Measurements from ENCODE around the gene FOXS1. TPM values are rescaled to one million over a fixed set of nuclear protein-coding genes. Genes with fewer than 3 reads are reported as not detected.

The FOXS1 gene
- total and polyA plus RNA-seq, 5 experiments from 2014 or later: not detected

GRCh38 chr20:31859266-31859997 is 14.0 kb upstream of the FOXS1 start:
- peaks cover 0 to 17% (median 6%) of the 10 kb centered on the region in 5 donors for H3K27me3 Mint-ChIP-seq
- H3K36me3 Mint-ChIP-seq: no peaks in the 10 kb centered on the region
- no peak for ATAC-seq
- POLR2A ChIA-PET: interaction anchor here (0.7 kb wide), 1 partner anchor 9 kb away, joined by 5 read pairs; no protein-coding TSS in a partner anchor
- DNase-seq: no peak
- H3K9me3 Mint-ChIP-seq: no peaks in the 10 kb centered on the region
- H3K27ac Mint-ChIP-seq: no peak overlapping the region
- peaks cover 5 to 16% (median 14%) of the 10 kb centered on the region in 4 donors for H3K4me1 Mint-ChIP-seq
- H3K4me3 Mint-ChIP-seq: peak overlapping the region in 3 of 10 donors; percentile 47 to 73 (median 52)

GRCh38 chr20:31858760-31859083 is 13.3 kb upstream of the FOXS1 start:
- Mint-ChIP-seq H3K27ac (no peak overlapping the region), H3K36me3 (no peaks in the 10 kb centered on the region), H3K4me1 (peaks cover 3 to 16% (median 14%) of the 10 kb centered on the region in 4 donors), H3K9me3 (no peaks in the 10 kb centered on the region), H3K27me3 (peaks cover 0 to 17% (median 9%) of the 10 kb centered on the region in 5 donors), H3K4me3 (no peak overlapping the region)
- DNase-seq (no peak), ATAC-seq (no peak)
- POLR2A ChIA-PET: interaction anchor here (0.7 kb wide), 1 partner anchor 9 kb away, joined by 5 read pairs; no protein-coding TSS in a partner anchor

GRCh38 chr20:31857861-31858759 is 12.7 kb upstream of the FOXS1 start:
- Mint-ChIP-seq H3K4me1 (peaks cover 3 to 16% (median 14%) of the 10 kb centered on the region in 4 donors), H3K27me3 (peaks cover 0 to 17% (median 9%) of the 10 kb centered on the region in 5 donors), H3K27ac (peak overlapping the region in 1 of 10 donors; percentile 34), H3K36me3 (no peaks in the 10 kb centered on the region), H3K4me3 (no peak overlapping the region), H3K9me3 (no peaks in the 10 kb centered on the region)
- DNase-seq (peak in 1 of 10 donors; percentile 14), ATAC-seq (no peak)
- POLR2A ChIA-PET: interaction anchor here (0.7 kb wide), 1 partner anchor 8 kb away, joined by 5 read pairs; no protein-coding TSS in a partner anchor

GRCh38 chr20:31856516-31856915 is 11.1 kb upstream of the FOXS1 start:
- peaks cover 0 to 12% (median 11%) of the 10 kb centered on the region in 4 donors for H3K4me1 Mint-ChIP-seq
- no peak for DNase-seq
- H3K27ac Mint-ChIP-seq: no peak overlapping the region
- H3K36me3 Mint-ChIP-seq: no peaks in the 10 kb centered on the region
- peaks cover 2 to 17% (median 9%) of the 10 kb centered on the region in 5 donors for H3K27me3 Mint-ChIP-seq
- ATAC-seq: no peak
- H3K9me3 Mint-ChIP-seq: no peaks in the 10 kb centered on the region
- H3K4me3 Mint-ChIP-seq: no peak overlapping the region
- POLR2A ChIA-PET: no interaction called here

GRCh38 chr20:31853481-31853880 is 8.1 kb upstream of the FOXS1 start:
- no peaks in the 10 kb centered on the region for H3K36me3 Mint-ChIP-seq
- POLR2A ChIA-PET: interaction anchor here (0.6 kb wide), 1 partner anchor 249 kb away, joined by 3 read pairs; the partner anchor contains the start of gene ID1
- no peak overlapping the region for H3K27ac Mint-ChIP-seq
- no peak for ATAC-seq
- peaks cover 15 to 32% (median 23%) of the 10 kb centered on the region in 5 donors for H3K27me3 Mint-ChIP-seq
- H3K4me3 Mint-ChIP-seq: no peak overlapping the region
- no peaks in the 10 kb centered on the region for H3K9me3 Mint-ChIP-seq
- H3K4me1 Mint-ChIP-seq: peaks cover 0 to 4% (median under 1%) of the 10 kb centered on the region in 4 donors
- DNase-seq: no peak

GRCh38 chr20:31851240-31851955 is 6.0 kb upstream of the FOXS1 start:
- POLR2A ChIA-PET: interaction anchor here (1.4 kb wide), 1 partner anchor 101 kb away, joined by 3 read pairs; the partner anchor contains the start of gene PDRG1
- Mint-ChIP-seq H3K4me1 (no peaks in the 10 kb centered on the region), H3K27ac (no peak overlapping the region), H3K27me3 (peaks cover 9 to 35% (median 23%) of the 10 kb centered on the region in 5 donors), H3K9me3 (no peaks in the 10 kb centered on the region), H3K4me3 (no peak overlapping the region), H3K36me3 (no peaks in the 10 kb centered on the region)
- ATAC-seq (no peak), DNase-seq (no peak)

- Mint-ChIP-seq H3K9me3 (no peaks in the 10 kb centered on the region), H3K4me3 (no peak overlapping the region), H3K4me1 (no peaks in the 10 kb centered on the region), H3K27me3 (peaks cover 9 to 35% (median 23%) of the 10 kb centered on the region in 5 donors), H3K36me3 (no peaks in the 10 kb centered on the region), H3K27ac (no peak overlapping the region)
- ATAC-seq: no peak
- DNase-seq: no peak
- POLR2A ChIA-PET: interaction anchor here (1.1 kb wide), 1 partner anchor 425 kb away, joined by 6 read pairs; no protein-coding TSS in a partner anchor
Measured at GRCh38 chr20:31849306-31849930, 4.0 kb upstream of the FOXS1 start.

- peak overlapping the region in 1 of 10 donors; percentile 41 for H3K27ac Mint-ChIP-seq
- no peaks in the 10 kb centered on the region for H3K36me3 Mint-ChIP-seq
- no peak overlapping the region for H3K4me3 Mint-ChIP-seq
- H3K4me1 Mint-ChIP-seq: no peaks in the 10 kb centered on the region
- DNase-seq (no peak), ATAC-seq (no peak)
- POLR2A ChIA-PET: no interaction called here
- H3K27me3 Mint-ChIP-seq: peaks cover 9 to 35% (median 19%) of the 10 kb centered on the region in 5 donors
- H3K9me3 Mint-ChIP-seq: no peaks in the 10 kb centered on the region
Measured at GRCh38 chr20:31848088-31848999, 2.9 kb upstream of the FOXS1 start.

GRCh38 chr20:31846793-31847138 is 1.4 kb upstream of the FOXS1 start:
- Mint-ChIP-seq H3K36me3 (no peaks in the 10 kb centered on the region), H3K4me3 (no peak overlapping the region), H3K9me3 (no peaks in the 10 kb centered on the region), H3K4me1 (no peaks in the 10 kb centered on the region), H3K27me3 (peaks cover 9 to 31% (median 19%) of the 10 kb centered on the region in 5 donors), H3K27ac (no peak overlapping the region)
- ATAC-seq (no peak), DNase-seq (no peak)
- POLR2A ChIA-PET: no interaction called here

- Mint-ChIP-seq H3K27me3 (peaks cover 3 to 14% (median 6%) of the 10 kb centered on the region in 5 donors), H3K4me3 (no peak overlapping the region), H3K27ac (no peak overlapping the region), H3K4me1 (no peaks in the 10 kb centered on the region), H3K9me3 (no peaks in the 10 kb centered on the region), H3K36me3 (no peaks in the 10 kb centered on the region)
- POLR2A ChIA-PET: no interaction called here
- DNase-seq (no peak), ATAC-seq (no peak)
Measured at GRCh38 chr20:31844737-31845299, 586 bp downstream of the FOXS1 start.

- Mint-ChIP-seq H3K27ac (no peak overlapping the region), H3K4me1 (no peaks in the 10 kb centered on the region), H3K27me3 (peaks cover under 1 to 7% (median 2%) of the 10 kb centered on the region in 5 donors), H3K36me3 (no peaks in the 10 kb centered on the region), H3K9me3 (no peaks in the 10 kb centered on the region), H3K4me3 (no peak overlapping the region)
- DNase-seq (no peak), ATAC-seq (no peak)
- POLR2A ChIA-PET: no interaction called here
Measured at GRCh38 chr20:31843881-31844280, 1.5 kb downstream of the FOXS1 start.
